Right forelimb (tissue), 1 donor: Measurements from ENCODE around the gene AGBL3.
"Not testable (repeated sequence)": the region's sequence is repeated elsewhere in the genome, so short reads cannot be mapped to it uniquely, and the experiment has no call there.

Experiments used
- DNase-seq: peaks from one replicate; pipeline ENCODE4 v3.0.0-alpha.2; 2018

The AGBL3 gene

GRCh38 chr7:135078051-135078450 lies 91.7 kb downstream of the AGBL3 start:
- DNase-seq: no peak

GRCh38 chr7:135079068-135079467 lies 92.8 kb downstream of the AGBL3 start:
- no peak for DNase-seq

DNA sequence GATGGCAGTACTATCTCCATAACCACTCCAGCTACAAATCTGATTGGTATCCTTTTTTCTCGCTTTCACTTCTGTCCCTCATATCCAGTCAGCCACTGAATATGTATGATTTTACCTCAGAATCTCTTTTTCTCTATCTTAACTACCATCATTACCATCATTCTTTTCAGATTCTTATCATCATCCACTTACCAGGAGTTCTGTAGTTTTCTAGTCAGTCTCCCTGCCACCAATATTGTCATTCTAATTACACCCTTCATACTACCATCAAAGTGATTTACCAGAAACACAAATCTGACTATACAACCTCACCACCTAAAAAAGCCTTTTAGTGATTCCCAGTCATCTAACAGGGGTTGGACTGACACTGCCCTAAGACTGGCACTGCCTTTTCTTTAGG lies 96.7 kb downstream of the AGBL3 start:
- DNase-seq: no peak

DNA sequence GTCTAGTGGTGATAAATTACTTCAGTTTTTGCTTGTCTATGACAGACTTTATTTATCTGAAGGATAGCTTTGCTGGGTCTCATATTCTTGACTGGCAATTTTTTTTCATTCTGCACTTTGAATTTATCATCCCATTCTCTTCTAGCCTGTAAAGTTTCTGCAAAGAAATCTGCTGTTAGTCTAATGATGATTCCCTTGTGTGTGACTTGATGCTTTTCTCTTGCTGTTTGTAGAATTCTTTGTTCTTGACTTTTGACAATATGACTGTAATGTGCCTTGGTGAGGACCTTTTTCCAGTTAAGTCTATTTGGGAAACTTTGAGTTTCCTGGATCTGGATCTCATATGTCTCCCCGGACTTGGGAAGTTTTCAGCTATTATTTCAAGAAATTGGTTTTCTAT lies 102.3 kb downstream of the AGBL3 start:
- DNase-seq: no peak

GRCh38 chr7:135091717-135092116 lies 105.4 kb downstream of the AGBL3 start:
- DNase-seq: no peak

DNA sequence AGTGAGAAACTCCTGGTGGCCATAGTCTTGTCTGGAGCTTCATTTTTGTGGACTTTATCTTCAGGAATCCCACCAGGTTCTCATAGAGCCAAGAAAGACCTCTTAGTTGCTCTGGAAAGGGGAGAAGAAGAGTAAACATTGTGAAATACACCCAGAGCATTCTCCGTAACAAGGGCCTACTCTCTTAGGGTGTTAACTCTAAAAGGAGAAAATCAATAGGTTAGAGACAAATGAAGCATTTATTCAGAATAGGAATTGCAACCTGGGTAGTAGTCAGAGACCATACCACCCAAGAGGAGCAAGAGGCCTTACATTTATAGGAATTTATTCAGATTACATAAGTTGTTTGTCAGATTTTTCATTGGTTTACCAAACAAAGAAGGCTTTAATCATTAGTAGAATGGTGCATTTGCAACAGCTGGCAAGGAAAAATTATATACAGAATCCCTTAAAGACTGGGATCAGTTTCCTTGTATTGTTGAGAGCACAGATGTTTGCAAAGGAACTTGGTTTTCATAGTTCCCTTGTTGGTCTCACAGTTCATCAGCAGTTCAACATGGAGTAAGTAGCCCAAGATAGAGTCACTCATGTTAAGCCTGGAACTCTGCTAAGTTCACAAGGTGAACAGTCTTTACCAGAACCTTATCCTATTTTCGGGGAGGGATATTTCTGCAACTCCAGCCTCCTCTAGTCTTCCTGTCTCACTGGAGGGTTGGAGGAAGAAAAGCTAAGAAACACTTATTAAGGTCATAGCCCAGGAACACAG lies 108.3 kb downstream of the AGBL3 start:
- no peak for DNase-seq

GRCh38 chr7:135095450-135095849 lies 109.1 kb downstream of the AGBL3 start:
- no peak for DNase-seq

DNA sequence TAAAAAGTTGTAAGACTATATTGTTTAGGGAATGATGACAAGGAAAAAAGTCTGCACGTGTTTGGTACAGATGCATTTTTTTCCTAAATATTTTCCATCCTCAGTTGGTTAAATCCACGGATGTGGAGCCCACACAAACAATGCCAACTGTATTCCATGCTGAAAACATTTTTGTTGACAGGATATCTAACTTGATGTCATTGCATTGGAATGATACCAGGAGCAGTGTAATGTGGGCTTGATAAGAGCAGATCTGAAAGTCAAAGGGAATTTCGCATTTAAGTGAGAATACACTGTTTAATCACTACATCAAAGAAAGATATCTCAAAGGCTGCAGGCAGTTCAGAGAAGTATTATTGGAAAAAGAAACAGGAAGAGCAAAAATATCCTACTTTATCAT lies 112.1 kb downstream of the AGBL3 start:
- DNase-seq: no peak

DNA sequence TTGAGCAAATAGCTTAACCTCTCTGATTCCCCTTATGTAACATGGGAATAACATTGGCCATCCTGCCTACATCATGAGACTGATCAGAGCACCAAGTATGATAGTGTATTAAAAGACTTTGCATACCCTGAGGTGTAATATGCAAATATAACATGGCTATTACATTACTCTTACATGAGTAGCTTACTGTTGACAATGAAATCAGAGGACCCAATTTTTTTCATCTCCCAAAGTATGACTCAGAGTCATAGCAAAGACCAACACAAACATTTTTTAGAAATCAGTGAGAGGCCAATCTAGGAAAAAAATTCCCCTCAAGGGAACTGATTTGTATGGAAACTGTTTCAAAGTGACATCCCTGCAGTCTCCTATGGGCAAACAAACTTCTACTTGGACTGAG lies 114.5 kb downstream of the AGBL3 start:
- DNase-seq: no peak

- DNase-seq: no peak
Measured at GRCh38 chr7:135102372-135102771, 116.1 kb downstream of the AGBL3 start.

DNA sequence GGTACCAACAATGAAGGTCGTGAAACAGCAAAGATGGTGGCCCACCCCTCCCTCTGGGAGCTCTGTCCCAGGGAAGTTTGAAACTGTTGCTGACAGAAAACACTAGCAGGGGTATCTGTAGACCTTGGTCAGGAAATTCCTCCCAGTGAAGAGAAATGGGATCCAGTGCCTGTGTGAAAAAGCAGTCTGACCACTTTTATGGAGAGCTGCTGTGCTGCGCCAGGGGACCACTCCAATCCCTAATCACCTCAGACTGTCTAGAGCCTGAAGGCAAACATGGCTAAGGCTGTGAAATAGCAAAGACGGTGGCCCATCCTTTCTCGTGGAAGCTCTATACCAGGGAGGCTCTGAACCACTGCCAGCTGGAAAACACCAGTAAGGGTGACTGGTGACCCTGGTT lies 123.3 kb downstream of the AGBL3 start:
- no peak for DNase-seq

DNA sequence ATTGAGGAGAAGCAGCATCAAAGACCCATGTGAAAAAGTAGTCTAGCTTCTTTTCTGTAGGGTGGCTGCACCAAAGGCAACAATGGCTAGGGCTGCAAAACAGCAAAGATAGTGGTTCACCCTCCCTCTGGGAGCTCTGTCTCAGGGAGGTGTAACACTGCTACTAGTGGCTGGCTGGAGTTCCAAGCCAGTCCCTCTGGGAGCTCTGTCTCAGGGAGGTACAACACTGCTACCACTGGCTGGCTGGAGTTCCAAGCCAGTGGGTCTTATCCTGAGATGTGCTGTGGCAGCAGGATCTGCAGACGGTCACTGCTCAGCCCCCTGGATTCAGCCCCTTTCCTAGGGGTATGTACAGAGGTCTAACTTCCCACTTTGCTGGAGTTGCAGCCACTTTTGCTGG lies 123.7 kb downstream of the AGBL3 start:
- DNase-seq: no peak

- DNase-seq: no peak
Measured at GRCh38 chr7:135111379-135111778, 125.1 kb downstream of the AGBL3 start.

DNA sequence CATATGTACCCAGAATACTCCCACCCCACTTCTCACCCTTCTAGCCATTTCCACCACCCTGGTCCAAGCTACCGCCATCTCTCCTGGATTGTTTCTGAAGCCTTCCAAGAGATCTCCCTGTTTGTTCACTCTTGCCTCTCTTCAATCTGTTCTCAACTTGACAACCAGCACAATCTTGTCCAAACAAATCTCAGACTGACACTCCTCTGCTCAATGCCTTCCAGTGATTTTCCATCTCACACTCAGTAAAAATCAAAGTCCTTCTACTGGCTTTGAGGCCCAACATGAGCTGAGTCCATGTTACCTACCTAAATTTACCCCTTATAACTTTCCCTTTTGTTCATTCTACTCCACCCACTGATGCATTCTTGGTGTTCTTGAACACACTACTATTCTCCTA lies 128.3 kb downstream of the AGBL3 start:
- no peak for DNase-seq

DNA sequence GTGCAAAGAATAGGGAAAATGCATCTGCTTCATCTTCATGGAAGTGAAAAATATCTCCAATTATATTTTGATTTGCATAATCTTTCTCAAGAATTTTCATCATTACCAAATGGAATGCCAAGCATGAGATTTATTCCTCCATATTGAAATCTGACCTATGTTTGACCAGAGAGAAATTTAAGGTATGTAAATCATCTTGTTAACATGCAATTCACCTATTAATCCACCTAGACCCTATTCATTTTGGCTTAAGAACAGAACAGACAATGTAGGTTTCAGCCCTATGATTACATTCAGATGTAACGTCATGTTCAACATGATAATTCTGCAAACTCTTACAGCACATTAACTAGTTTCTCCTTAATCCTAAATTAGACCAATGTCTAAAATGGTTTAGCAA lies 130.8 kb downstream of the AGBL3 start:
- no peak for DNase-seq

DNA sequence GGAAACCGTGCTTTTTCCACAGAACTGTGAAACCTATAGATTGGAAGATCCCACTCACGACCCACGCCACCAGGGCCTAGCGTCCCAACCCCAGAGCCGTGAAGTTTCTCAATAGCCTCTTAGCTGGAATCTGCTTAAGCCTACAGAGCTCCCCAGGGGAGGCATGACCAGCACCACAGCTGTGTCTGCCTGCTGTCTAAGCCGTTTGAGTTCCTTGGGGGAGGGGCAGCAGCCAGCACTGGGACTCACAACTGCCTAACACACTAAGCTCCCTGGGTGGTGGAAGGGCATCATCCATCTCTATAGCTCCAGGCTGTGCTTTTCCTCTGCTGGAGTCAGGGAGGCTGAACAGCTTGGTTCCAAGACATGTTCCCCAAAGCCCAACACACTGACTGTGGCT lies 135.6 kb downstream of the AGBL3 start:
- DNase-seq: no peak

GRCh38 chr7:135124631-135125030 lies 138.3 kb downstream of the AGBL3 start:
- DNase-seq: not testable (repeated sequence)

DNA sequence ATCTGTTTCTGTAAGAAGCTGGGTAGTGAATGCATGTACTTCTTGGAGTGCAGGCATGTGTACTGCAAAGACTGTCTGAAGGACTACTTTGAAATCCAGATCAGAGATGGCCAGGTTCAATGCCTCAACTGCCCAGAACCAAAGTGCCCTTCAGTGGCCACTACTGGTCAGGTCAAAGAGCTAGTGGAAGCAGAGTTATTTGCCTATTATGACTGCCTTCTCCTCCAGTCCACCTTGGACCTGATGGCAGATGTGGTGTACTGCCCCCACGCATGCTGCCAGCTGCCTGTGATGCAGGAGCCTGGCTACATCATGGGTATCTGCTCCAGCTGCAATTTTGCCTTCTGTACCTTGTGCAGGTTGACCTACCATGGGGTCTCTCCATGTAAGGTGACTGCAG lies 142.6 kb downstream of the AGBL3 start:
- no peak for DNase-seq

DNA sequence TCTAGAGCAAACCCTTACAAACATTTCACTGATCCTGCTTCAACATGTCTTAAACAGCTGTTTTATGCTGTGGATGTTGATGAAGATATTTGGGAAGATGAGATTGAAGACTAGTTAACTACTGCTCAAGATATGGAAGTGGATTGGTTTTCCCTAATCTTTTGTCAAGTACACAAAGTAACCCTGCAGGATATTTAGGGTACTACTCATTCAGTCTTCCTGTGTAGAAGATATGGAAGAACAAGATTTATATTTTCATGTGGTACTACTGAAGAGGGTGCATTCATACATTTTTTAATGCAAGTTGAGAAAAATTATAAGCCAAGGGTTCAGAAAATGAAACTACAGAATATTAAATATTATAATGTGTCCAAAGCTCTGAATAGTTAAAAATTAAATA lies 143.3 kb downstream of the AGBL3 start:
- DNase-seq: no peak

- DNase-seq: no peak
Measured at GRCh38 chr7:135143885-135144668, 157.8 kb downstream of the AGBL3 start.

- DNase-seq: no peak
Measured at GRCh38 chr7:135147341-135147898, 161.1 kb downstream of the AGBL3 start.

- DNase-seq: no peak
Measured at GRCh38 chr7:135147899-135148721, 161.8 kb downstream of the AGBL3 start, which contains the start of gene TMEM140. TSS of gene TMEM140 (plus strand) at chr7:135148072. CDS start at chr7:135164442, 16,370 bp downstream.
